ENCODE results near the gene CEP112. TPM values are rescaled to one million over a fixed set of nuclear protein-coding genes. Genes with fewer than 3 reads are reported as not detected.

The CEP112 gene
- total RNA-seq, 4 donors from 2014 or later: 14.6 to 21.2 (median 20.2) TPM

DNA sequence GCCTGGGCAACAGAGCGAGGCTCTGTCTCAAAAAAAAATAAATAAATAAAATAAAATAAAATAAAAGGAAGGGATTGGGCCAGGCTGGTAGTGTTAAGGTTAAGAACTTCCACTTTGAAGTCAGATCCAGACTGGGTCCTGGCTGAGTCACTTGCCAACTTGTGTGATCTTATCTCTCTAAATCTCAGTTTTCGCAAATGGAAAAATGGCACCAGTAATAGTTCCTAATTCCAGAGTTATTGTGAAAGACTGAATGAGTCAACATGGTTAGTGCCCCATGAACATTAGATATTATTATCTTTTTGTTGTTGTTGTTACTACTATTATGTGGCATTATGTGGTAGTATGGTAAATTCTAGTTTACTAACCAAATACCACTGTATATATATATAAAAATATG, 442.5 kb downstream of the CEP112 start:
- no peaks in the 10 kb centered on the region for H3K36me3 ChIP-seq
- peak overlapping the region in 1 of 3 donors; percentile 74 for H3K27ac ChIP-seq
- no peaks in the 10 kb centered on the region for H3K27me3 ChIP-seq
- peaks cover 38 to 46% of the 10 kb centered on the region in 2 donors for H3K4me1 ChIP-seq
- 96 to 99% methylated on average over 2 of the region's 2 CpGs for WGBS, 2 donors
- no peaks in the 10 kb centered on the region for H3K9me3 ChIP-seq
- DNase-seq: no peak
- H3K4me3 ChIP-seq (replicated peaks in 1 of 3): no peak overlapping the region
- TF ChIP-seq POLR2A (IDR thresholded peaks at IDR 0.05): no peak
- TF ChIP-seq, protein P1, sequence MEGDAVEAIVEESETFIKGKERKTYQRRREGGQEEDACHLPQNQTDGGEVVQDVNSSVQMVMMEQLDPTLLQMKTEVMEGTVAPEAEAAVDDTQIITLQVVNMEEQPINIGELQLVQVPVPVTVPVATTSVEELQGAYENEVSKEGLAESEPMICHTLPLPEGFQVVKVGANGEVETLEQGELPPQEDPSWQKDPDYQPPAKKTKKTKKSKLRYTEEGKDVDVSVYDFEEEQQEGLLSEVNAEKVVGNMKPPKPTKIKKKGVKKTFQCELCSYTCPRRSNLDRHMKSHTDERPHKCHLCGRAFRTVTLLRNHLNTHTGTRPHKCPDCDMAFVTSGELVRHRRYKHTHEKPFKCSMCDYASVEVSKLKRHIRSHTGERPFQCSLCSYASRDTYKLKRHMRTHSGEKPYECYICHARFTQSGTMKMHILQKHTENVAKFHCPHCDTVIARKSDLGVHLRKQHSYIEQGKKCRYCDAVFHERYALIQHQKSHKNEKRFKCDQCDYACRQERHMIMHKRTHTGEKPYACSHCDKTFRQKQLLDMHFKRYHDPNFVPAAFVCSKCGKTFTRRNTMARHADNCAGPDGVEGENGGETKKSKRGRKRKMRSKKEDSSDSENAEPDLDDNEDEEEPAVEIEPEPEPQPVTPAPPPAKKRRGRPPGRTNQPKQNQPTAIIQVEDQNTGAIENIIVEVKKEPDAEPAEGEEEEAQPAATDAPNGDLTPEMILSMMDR (IDR thresholded peaks at IDR 0.05): no peak
- intact Hi-C loops (cut with DNase I): no loop called here

DNA sequence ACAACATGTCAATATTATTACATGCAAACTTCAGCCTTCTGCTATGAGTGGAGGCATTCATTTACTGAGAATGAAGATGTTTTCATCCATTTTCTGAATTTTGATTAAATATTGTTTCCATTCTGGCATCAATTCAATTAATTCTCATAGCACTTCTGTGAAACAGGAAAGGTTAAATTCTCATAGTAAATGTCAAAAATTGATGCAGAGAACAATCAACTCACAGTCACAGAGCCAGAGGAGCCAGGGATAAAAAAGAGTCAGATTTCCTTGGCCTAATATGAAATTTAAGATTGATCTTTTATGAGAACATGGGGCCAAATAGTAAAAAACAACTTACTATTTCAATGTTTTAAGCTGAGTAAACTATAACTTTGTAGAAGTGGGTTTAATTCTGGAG, 446.7 kb downstream of the CEP112 start:
- no peak for DNase-seq
- H3K4me3 ChIP-seq (replicated peaks in 1 of 3): no peak overlapping the region
- H3K36me3 ChIP-seq: no peaks in the 10 kb centered on the region
- no peak for TF ChIP-seq POLR2A (IDR thresholded peaks at IDR 0.05)
- TF ChIP-seq, protein P1 (IDR thresholded peaks at IDR 0.05): no peak
- no peak overlapping the region for H3K27ac ChIP-seq
- H3K4me1 ChIP-seq: peaks cover 17% of the 10 kb centered on the region in 2 donors
- no peaks in the 10 kb centered on the region for H3K9me3 ChIP-seq
- H3K27me3 ChIP-seq: no peaks in the 10 kb centered on the region
- intact Hi-C loops (cut with DNase I): no loop called here

DNA sequence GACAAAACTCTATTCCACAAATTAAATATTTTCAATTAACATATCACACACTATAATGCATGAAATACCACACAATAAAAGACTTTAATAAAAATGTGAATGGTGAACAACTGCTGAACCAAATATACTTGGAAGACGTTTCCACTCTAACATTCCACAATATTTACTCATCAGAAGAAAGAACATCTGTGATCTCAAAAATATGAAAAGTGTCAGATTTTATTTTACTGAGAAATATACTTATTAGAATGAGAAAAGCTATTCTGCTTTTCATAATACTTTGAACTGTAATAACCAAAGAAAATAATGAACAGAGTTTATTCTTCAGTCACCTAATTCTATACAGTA, 448.7 kb downstream of the CEP112 start:
- Histone ChIP-seq H3K27me3 (no peaks in the 10 kb centered on the region), H3K27ac (no peak overlapping the region), H3K4me3 (replicated peaks in 1 of 3) (no peak overlapping the region), H3K4me1 (peaks cover 11% of the 10 kb centered on the region in 2 donors), H3K9me3 (no peaks in the 10 kb centered on the region), H3K36me3 (no peaks in the 10 kb centered on the region)
- no peak for TF ChIP-seq POLR2A (IDR thresholded peaks at IDR 0.05)
- TF ChIP-seq, protein P1 (IDR thresholded peaks at IDR 0.05): no peak
- no peak for DNase-seq
- 58 to 77% methylated on average over 1 of the region's 1 CpG for WGBS, 2 donors
- intact Hi-C loops (cut with DNase I): no loop called here

DNA sequence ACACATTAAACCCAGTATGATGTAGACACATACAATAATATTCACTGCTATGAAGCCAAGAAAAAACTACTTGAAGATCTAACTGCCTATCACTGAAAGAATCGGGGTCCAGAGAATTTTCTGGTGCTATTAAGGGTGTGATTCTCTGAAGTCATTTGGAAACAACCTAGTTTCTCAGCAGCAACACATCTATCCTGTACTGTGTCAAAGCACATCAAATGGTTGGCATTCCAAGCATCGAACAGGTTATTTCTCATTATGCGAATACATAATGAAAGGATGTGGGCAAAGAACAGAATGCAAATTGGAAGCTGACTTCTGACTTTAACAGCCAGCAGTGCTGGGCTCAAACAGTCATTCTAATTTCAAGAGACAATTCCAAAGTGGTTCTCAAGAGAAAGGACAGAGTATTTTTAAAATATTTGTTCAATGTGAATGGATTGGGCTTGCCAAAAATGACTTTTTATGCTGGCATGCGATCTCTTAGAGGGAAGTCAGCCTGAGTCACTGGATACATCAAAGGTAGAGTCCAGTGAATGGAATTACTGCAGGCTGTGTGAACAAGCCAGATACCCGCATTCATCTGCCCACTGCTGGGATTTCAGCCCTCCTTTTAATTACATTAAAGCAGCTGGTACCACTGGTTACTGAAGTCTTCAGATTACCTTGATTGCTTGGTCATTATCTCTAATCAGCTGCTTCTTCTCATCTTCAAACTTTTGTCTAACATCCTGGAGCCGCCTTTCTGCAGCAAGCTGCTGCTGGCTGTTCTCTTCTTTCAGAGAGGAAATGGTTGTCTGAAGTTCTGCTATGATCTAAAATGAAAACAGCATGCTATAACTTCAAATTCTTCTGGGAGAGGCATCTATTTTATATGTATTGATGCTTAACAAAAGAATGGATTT, 449.3 kb downstream of the CEP112 start:
- Histone ChIP-seq H3K27me3 (no peaks in the 10 kb centered on the region), H3K36me3 (no peaks in the 10 kb centered on the region), H3K4me3 (replicated peaks in 1 of 3) (no peak overlapping the region), H3K9me3 (no peaks in the 10 kb centered on the region), H3K4me1 (peaks cover 11% of the 10 kb centered on the region in 2 donors), H3K27ac (no peak overlapping the region)
- intact Hi-C loops (cut with DNase I): no loop called here
- no peak for TF ChIP-seq POLR2A (IDR thresholded peaks at IDR 0.05)
- TF ChIP-seq, protein P1 (IDR thresholded peaks at IDR 0.05): no peak
- WGBS, 2 donors: 61 to 79% methylated on average over 6 of the region's 6 CpGs
- no peak for DNase-seq

DNA sequence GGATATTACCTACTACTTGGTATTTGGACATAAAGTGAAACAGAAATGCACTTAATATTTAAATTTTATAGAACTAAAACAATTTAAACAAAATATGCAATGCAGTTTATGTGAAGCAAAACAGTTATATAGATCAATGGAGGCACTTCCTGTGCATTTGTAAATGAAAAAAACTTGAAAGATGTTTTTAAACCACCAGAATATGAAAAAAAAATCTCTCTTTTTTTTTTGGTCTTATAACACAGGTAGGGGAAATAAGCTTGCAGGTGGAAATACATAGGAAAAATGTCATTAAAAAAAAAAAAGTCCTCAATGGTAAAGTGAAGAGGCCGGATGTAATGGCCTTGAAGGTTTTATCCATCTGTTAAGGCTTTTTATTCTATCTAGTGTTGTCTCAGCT, 450.2 kb downstream of the CEP112 start:
- H3K4me1 ChIP-seq: peaks cover 11% of the 10 kb centered on the region in 2 donors
- no peak overlapping the region for H3K27ac ChIP-seq
- H3K4me3 ChIP-seq (replicated peaks in 1 of 3): no peak overlapping the region
- TF ChIP-seq POLR2A (IDR thresholded peaks at IDR 0.05): no peak
- TF ChIP-seq, protein P1 (IDR thresholded peaks at IDR 0.05): no peak
- DNase-seq: no peak
- no peaks in the 10 kb centered on the region for H3K27me3 ChIP-seq
- intact Hi-C loops (cut with DNase I): no loop called here
- H3K36me3 ChIP-seq: no peaks in the 10 kb centered on the region
- H3K9me3 ChIP-seq: no peaks in the 10 kb centered on the region
- WGBS, 2 donors: 93 to 98% methylated on average over 1 of the region's 1 CpG
